Measurements from ENCODE around the gene HSD17B13.

Gene HSD17B13

DNA sequence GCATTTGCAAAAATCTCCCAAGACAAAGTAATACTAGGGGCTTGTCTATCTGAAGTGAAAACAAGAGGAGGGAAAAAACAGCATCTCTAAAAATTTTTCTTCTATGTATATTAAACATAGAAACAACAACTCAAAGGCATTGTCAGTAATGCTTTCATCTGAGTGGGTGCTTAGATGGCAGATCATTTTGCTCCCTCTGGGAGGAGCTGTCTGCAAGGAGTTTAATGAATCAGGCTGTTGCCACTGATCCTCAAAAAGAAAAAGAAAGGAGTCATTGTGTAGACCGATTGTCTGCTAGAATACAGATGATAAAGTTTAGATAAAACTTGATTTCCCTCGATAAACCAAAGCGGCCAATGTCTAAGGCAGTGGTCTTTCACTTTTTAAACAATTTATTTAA lies 52.5 kb downstream of the HSD17B13 start:
- TF ChIP-seq, protein P1, sequence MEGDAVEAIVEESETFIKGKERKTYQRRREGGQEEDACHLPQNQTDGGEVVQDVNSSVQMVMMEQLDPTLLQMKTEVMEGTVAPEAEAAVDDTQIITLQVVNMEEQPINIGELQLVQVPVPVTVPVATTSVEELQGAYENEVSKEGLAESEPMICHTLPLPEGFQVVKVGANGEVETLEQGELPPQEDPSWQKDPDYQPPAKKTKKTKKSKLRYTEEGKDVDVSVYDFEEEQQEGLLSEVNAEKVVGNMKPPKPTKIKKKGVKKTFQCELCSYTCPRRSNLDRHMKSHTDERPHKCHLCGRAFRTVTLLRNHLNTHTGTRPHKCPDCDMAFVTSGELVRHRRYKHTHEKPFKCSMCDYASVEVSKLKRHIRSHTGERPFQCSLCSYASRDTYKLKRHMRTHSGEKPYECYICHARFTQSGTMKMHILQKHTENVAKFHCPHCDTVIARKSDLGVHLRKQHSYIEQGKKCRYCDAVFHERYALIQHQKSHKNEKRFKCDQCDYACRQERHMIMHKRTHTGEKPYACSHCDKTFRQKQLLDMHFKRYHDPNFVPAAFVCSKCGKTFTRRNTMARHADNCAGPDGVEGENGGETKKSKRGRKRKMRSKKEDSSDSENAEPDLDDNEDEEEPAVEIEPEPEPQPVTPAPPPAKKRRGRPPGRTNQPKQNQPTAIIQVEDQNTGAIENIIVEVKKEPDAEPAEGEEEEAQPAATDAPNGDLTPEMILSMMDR (IDR thresholded peaks at IDR 0.05; ENCODE audit: low read length, missing control alignments) = peak; percentile 79
- peak; percentile 76 for DNase-seq (ENCODE audit: low read depth)
- no peak overlapping the region for H3K4me3 ChIP-seq (replicated peaks; ENCODE audit: low read depth, low read length)

DNA sequence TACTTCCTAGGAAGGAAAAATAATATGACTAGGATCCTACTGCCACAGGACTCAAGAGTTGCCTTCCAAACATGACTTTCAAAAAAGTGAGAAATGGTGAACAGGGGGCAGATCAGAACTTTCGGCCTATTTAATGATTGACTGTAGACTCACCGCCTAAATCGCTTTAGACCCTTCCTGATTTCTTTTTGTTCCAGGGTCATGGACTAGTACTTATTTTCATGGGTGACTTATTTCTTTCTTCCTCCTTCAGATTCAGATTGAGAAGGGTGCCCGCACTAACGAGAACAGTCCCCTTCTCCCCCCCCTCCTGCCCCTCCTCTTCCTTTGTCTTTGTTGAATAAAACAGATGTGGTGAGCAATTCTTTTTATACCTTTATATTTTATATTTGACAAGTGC lies 54.3 kb downstream of the HSD17B13 start:
- no peak overlapping the region for H3K4me3 ChIP-seq (replicated peaks; ENCODE audit: low read depth, low read length)
- TF ChIP-seq, protein P1 (IDR thresholded peaks at IDR 0.05; ENCODE audit: low read length, missing control alignments) = no peak
- DNase-seq (ENCODE audit: low read depth) = no peak

DNA sequence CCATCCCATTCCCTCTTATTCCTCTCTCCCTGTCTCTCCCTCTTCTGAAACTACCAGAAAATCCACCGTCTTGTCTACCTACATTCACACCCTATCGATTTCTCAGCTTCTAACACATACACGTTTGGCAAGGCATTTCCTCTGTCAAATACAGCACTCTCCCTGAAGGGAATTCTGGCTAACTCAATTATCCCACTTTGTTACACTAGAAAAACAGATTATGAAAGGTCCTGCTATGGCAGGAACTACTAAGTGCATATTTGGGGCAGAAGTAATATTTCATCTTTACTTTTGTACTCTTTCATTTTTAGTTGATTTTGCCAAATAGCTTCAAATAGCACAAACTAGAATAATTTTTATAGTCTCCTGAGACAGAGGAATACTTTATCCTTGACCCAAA lies 55.7 kb downstream of the HSD17B13 start:
- TF ChIP-seq, protein P1 (IDR thresholded peaks at IDR 0.05; ENCODE audit: low read length, missing control alignments) = no peak

DNA sequence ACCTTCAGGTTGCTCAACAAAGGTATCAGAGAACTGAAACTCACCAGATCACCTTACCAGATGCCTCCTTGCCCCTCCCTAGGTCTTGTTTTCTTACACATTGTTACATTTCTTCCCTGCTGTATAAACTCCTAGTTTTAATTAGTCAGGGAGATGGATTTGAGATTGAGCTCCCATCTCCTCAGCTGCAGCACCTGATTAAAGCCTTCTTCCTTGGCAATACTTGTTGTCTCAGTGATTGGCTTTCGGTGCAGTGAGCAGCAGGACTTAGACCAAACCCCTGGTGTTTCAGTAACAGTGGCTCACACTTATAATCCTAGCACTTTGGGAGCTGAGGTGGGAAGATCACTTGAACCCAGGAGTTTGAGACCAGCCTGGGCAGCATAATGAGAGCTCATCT lies 59.8 kb downstream of the HSD17B13 start:
- no peak overlapping the region for H3K4me3 ChIP-seq (replicated peaks; ENCODE audit: low read depth, low read length)
- DNase-seq (ENCODE audit: low read depth) = no peak
- TF ChIP-seq, protein P1 (IDR thresholded peaks at IDR 0.05; ENCODE audit: low read length, missing control alignments) = no peak

More for the DNA sequence above, 55.7 kb downstream of the HSD17B13 start:
- no peak for DNase-seq (ENCODE audit: low read depth)
- H3K4me3 ChIP-seq (replicated peaks; ENCODE audit: low read depth, low read length) = no peak overlapping the region

DNA sequence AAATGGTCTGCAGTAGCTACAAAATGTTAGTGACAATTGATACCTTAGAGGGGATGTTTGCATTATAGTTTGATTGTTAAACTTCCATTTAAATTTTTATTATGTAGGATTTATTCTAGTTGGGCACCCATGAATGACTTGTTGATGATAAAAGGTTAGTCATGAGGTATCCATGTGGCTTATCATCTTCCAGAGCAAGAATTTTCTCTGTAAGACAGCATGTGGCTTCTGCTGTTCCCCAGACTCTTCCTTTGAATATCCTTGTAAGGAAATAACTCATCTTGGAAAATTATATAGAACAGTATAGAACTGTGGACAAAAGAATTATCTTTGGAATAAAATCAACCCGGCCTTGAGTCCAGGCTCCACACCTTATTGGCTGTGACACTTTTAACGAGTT lies 62.2 kb downstream of the HSD17B13 start:
- DNase-seq (ENCODE audit: low read depth) = no peak
- H3K4me3 ChIP-seq (replicated peaks; ENCODE audit: low read depth, low read length) = no peak overlapping the region
- TF ChIP-seq, protein P1 (IDR thresholded peaks at IDR 0.05; ENCODE audit: low read length, missing control alignments) = no peak

DNA sequence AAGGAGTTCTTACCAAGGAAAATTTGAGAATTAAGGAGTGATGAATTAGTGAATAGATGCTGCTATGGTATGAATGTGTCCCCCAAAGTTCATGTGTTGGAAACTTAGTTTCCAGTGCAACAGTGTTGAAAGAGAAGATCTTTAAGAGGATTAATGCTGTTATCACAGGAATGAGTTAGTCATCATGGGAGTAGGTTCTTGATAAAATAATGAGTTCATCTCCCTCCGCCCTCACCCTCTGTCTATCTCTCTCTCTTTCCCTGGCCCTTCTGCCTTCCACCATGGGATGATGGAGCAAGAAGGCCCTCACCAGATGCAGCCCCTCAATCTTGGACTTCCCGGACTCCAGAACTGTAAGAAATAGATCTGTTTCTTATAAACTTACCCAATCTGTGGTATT lies 64.0 kb downstream of the HSD17B13 start:
- TF ChIP-seq, protein P1 (IDR thresholded peaks at IDR 0.05; ENCODE audit: low read length, missing control alignments) = no peak
- no peak for DNase-seq (ENCODE audit: low read depth)
- no peak overlapping the region for H3K4me3 ChIP-seq (replicated peaks; ENCODE audit: low read depth, low read length)

DNA sequence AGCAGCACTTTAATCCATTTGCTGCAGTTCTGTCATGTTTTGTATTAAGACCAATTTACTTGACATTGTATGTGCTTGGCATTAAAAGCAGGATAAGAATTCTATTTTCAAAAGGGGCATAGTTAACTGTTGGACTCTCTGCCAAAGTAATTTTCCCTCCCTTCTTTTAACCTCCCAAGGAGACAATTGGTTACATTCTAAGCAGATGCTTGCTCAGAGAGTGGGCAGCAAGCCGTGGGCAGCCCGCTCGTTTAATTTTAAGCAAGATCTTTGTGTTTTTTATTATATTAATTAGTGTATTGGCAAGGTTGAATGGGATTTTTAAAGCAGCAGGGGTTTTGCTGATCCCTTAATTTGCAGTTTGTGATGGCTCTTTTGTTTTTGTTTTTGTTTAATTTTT lies 65.2 kb downstream of the HSD17B13 start:
- TF ChIP-seq, protein P1 (IDR thresholded peaks at IDR 0.05; ENCODE audit: low read length, missing control alignments) = no peak
- DNase-seq (ENCODE audit: low read depth) = no peak
- no peak overlapping the region for H3K4me3 ChIP-seq (replicated peaks; ENCODE audit: low read depth, low read length)
